ENCODE data around the gene CD180. TPM values are rescaled to one million over a fixed set of nuclear protein-coding genes. Genes with fewer than 3 reads are reported as not detected.

CD180 gene
- total RNA-seq, 2 donors from 2014 or later = 0.34 to 2.0 TPM

GRCh38 chr5:67215519-67216471, 19.2 kb upstream of the CD180 start:
- DNase-seq = peak; percentile 79 to 86
- intact Hi-C loops (cut with DNase I, micrococcal nuclease) = no loop called here
- peak; percentile 80 for ATAC-seq

GRCh38 chr5:67214707-67215447, 18.3 kb upstream of the CD180 start:
- ATAC-seq = peak; percentile 80
- peak; percentile 69 to 78 for DNase-seq
- intact Hi-C loops (cut with DNase I, micrococcal nuclease) = no loop called here

DNA sequence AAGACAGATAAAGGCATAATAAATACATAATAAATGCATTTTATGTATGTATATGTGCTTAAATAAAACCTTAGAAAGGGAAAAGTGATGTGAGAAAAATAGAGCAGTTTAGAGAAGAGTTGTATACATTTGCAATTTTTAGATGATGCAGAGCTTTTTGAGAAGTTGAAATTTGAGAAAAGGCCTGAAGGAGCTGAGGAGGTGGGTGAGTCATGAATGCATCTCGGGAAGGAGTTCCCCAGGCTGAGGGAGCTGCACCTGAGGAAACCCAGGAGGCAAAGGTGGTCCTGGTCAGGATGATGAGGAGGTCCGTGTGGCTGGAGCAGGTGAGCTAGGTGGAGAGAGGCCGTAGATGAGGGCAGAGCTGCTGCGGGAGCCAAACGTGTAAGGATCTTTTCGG, 17.4 kb upstream of the CD180 start:
- intact Hi-C loops (cut with DNase I, micrococcal nuclease) = no loop called here
- ATAC-seq (no peak), DNase-seq (no peak)

DNA sequence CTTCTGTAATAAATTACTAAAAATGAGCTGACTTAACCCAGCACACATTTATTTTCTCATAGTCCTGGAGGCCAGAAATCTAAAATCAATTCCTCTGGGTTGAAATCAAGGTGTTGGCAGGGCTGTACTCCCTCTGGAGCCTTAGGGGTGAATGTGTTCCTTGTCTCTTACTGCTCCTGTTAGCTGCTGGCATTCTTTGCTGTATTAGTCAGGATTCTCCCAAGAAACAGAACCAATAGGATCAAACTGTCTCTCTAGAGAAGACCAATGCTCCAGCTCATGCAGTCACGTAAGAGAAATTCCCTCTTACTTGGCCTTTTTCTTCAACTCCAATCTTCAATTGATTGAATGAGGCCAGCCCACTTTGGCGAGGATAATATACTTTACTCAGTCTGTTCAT, 15.3 kb upstream of the CD180 start:
- ATAC-seq (no peak), DNase-seq (no peak)
- intact Hi-C loops (cut with DNase I, micrococcal nuclease) = no loop called here

GRCh38 chr5:67209141-67209771, 12.7 kb upstream of the CD180 start:
- DNase-seq (peak; percentile 47 to 51), ATAC-seq (peak; percentile 85)
- intact Hi-C loops (cut with DNase I, micrococcal nuclease) = loop anchor here in 1 of 2 donors (2.0 to 5.0 kb wide), 2 partner anchors 42 to 397 kb away; no protein-coding TSS in a partner anchor

DNA sequence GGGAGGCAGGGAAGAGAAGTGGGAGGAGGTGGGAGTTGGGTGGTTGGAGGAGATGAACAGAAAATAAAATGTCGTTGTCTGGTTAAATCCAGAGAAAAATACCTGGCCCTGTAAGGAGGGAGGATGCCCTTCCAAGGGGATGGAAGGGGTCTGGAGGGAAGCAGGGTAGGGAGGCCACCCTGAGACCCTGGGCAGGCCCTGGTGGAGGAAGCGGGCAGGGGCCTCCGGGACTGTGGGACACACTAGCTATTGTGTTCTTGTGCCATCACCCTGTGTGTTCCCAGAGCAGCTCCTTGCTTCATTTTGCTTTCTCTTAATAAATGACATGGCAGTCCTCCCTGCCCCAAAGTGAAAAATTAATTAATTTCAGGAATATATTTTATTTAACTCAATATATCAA, 11.8 kb upstream of the CD180 start:
- ATAC-seq (no peak), DNase-seq (no peak)
- intact Hi-C loops (cut with DNase I, micrococcal nuclease) = loop anchor here in 1 of 2 donors (2.0 to 5.0 kb wide), 2 partner anchors 42 to 396 kb away; no protein-coding TSS in a partner anchor

- intact Hi-C loops (cut with DNase I, micrococcal nuclease) = loop anchor here in 1 of 2 donors (5.0 kb wide), 1 partner anchor 395 kb away; no protein-coding TSS in a partner anchor
- peak; percentile 62 to 67 for DNase-seq
- peak; percentile 73 for ATAC-seq
Measured at GRCh38 chr5:67206929-67207328, 10.3 kb upstream of the CD180 start.

- intact Hi-C loops (cut with DNase I, micrococcal nuclease) = loop anchor here in 1 of 2 donors (5.0 kb wide), 1 partner anchor 394 kb away; no protein-coding TSS in a partner anchor
- no peak for DNase-seq
- ATAC-seq = no peak
Measured at GRCh38 chr5:67206461-67206860, 9.9 kb upstream of the CD180 start.

- intact Hi-C loops (cut with DNase I, micrococcal nuclease) = loop anchor here in 1 of 2 donors (5.0 kb wide), 1 partner anchor 394 kb away; no protein-coding TSS in a partner anchor
- no peak for ATAC-seq
- DNase-seq = no peak
Measured at GRCh38 chr5:67205981-67206380, 9.4 kb upstream of the CD180 start.

DNA sequence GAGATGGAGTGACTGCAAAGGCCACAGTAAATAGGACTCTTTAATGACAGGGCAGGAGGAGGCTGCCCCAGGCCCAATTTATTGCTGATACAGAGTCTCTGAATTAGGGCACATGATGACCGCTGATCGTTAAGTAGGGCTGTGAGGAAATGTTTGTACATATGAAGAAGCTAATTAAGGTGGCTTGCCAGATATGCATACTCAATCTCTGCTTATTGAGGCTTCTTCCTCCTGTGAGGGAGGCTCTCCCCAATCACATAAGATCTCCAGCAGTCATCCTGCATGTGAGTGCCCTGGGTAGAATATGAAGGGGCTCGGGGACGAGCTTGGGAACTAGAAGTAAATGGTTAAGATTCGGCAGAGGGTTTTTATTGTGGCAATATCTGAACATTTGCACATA, 8.2 kb upstream of the CD180 start:
- DNase-seq = no peak
- ATAC-seq = no peak
- intact Hi-C loops (cut with DNase I, micrococcal nuclease) = loop anchor here in 1 of 2 donors (5.0 kb wide), 1 partner anchor 393 kb away; no protein-coding TSS in a partner anchor

GRCh38 chr5:67203701-67204074, 7.1 kb upstream of the CD180 start:
- ATAC-seq = no peak
- DNase-seq = no peak
- intact Hi-C loops (cut with DNase I, micrococcal nuclease) = no loop called here

DNA sequence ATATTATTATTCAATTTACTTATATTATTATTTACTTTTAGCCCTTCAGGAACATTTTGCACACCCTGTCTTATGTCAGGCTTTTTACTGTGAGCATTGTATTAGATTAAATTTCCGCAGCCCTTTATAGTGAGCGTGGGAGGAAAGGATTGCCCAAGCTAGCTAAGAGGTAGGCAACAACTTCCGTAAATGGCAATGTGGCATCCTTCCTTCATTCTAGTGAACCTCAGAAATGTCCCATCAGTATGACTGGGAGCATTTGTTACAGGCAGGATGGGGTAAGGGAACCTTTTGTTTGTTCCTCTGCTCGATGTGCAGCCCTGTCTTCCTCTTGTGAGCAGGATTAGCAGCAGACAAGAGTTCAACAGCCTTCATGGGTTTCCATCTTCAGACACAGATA, 6.2 kb upstream of the CD180 start:
- intact Hi-C loops (cut with DNase I, micrococcal nuclease) = no loop called here
- ATAC-seq = no peak
- DNase-seq = no peak

GRCh38 chr5:67201897-67202549, 5.4 kb upstream of the CD180 start:
- DNase-seq (no peak), ATAC-seq (no peak)
- intact Hi-C loops (cut with DNase I, micrococcal nuclease) = no loop called here

GRCh38 chr5:67200809-67201562, 4.4 kb upstream of the CD180 start:
- intact Hi-C loops (cut with DNase I, micrococcal nuclease) = no loop called here
- DNase-seq (no peak), ATAC-seq (no peak)

DNA sequence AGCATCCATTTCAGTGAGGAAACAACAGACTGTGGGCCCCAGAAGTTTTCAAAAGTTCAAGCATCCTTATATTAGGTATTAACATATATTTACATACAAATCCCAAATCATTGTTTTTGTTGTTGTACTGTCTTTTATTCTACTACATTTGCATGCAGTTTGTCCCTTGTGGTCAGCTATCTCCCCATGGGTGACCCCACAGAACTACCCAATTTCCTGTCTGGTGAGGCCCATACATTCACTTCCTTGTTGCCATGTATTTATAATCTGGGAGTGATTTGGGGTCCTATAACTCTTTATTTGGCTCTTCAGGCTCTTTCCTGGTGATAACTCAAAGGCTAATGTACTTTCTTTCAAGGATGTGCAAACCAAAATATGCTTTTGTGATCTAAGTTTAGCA, 3.3 kb upstream of the CD180 start:
- intact Hi-C loops (cut with DNase I, micrococcal nuclease) = no loop called here
- no peak for ATAC-seq
- DNase-seq = no peak

- DNase-seq = no peak
- intact Hi-C loops (cut with DNase I, micrococcal nuclease) = no loop called here
- ATAC-seq = no peak
Measured at GRCh38 chr5:67198917-67199316, 2.3 kb upstream of the CD180 start.

DNA sequence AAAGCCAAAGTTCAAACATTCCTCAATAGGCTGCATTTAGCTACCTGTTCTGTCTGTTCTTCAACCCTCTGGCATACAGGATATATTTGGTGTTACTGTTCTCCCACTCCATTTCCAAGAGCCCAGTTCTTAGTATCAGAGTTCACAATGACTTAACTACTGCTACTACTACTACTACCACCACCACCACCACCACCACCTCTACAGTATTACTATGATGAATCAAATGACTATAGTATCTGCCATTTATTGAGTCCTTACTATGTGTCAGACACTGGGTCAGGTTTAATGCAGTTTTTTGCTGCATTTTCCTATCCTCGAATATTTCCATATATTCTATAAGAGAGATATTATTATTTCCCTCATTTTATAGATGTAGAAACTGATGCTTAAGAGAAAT, 937 bp upstream of the CD180 start:
- intact Hi-C loops (cut with DNase I, micrococcal nuclease) = no loop called here
- no peak for ATAC-seq
- DNase-seq = no peak
